C1 segment of cervical spinal cord (tissue), 14 donors: ENCODE measurements around the gene OPRL1.

Experiments used
- DNase-seq, 14 donors: peaks; one replicate each; lab custom pipeline; 2025; lab: John Stamatoyannopoulos, UW

Gene OPRL1

GRCh38 chr20:64140061-64140931 lies 60.4 kb downstream of the OPRL1 start:
- no peak for DNase-seq

- no peak for DNase-seq
These were observed 61.1 kb downstream of the OPRL1 start for GRCh38 chr20:64140956-64141355.

DNA sequence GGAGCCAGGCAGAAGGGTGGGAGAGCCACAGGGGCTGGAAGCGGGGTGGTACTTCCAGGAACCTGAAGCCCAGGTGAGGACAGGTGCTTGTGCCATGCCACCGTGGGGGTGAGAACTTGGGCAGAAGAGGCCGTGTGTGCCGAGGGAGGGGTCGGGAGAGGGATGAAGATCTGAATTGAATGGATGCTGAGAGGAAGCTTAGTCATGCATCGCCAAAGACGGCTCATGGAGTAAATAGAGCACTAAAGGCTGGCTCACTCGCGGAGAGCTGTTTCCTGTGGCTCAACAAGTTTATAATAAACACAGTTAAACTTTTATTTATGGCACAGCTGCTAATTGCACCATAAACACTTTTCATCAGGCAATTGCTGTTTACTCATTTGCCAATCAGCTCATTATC lies 62.7 kb downstream of the OPRL1 start:
- DNase-seq = no peak

DNA sequence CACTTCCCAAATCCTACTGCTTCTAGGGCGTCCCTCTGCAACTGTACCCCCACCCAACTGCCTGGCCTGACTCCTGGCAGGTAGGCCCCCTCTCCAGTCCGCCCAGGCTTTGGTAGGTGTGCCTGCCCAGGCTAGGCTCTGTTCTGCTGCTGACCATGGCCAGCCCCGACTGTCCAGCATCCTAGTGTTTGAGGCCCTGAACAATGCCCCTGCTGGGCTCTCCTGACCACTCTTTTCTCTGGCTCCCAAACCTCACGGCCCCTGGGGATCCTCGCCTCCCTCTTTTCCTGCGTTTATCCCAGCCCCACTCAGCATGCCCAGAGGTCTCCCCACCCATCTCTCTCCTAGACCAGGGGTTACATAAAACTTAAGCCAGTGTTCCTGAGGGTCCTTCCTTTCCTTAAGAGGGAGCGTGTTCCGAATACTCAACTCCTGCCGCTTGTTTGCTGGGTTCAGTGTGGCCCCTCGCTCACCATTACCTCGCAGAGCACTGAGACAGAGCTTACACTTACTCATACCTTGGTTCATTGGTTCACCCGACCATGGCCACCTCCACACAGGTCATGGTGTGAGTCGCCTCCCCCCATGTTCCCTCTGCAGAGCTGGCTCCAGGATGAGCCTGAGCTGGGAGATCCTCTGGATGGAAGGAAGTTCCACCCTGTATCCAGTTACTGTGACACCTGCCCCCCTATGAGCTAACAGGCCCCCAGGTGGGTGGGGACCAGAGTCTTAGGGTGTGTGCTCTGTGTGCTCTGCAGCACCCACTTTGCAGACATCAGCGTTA lies 63.3 kb downstream of the OPRL1 start:
- DNase-seq = no peak

- no peak for DNase-seq
These were observed 64.4 kb downstream of the OPRL1 start for GRCh38 chr20:64144144-64144912.

DNA sequence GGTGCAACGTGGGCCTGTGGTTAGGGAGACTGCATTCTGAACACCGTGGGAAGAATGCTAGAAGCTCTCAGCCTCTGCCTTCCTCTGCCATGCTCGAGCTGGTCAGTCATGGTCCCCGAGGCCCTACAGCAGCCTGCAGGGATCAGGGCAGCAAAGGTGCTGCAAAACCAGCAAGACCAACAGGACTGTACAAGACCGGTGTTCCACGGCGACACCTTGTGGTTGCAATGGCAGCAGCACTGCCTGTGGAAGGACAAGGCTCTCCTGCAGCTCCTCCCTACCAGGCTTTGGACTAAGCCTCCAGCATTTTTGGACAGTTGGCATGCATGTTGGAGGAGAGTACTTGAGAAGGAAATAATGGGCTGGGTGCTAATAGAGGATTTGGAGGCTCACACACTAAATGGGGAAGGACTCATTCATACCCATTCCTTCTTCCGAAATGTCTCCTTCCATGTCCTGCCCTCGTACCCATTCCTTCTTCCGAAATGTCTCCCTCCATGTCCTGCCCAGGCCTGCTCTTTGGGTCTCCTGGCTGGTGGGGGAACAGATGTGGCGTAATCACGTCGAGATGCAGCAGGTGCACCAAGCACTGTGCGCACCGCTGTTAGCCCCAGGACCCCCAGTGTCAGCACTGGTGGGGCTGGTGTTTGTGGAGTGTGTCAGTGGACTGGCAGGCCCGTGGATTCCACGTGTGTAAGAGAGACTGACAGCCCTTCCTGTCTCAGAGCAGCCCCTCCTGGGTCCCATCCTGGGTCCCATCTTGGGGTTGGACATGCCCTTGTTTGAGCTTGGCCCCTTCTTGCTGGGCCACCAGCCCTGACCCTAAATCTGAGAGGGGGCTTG lies 65.8 kb downstream of the OPRL1 start:
- DNase-seq = no peak

- DNase-seq = no peak
These were observed 66.5 kb downstream of the OPRL1 start for GRCh38 chr20:64146301-64146935.

DNA sequence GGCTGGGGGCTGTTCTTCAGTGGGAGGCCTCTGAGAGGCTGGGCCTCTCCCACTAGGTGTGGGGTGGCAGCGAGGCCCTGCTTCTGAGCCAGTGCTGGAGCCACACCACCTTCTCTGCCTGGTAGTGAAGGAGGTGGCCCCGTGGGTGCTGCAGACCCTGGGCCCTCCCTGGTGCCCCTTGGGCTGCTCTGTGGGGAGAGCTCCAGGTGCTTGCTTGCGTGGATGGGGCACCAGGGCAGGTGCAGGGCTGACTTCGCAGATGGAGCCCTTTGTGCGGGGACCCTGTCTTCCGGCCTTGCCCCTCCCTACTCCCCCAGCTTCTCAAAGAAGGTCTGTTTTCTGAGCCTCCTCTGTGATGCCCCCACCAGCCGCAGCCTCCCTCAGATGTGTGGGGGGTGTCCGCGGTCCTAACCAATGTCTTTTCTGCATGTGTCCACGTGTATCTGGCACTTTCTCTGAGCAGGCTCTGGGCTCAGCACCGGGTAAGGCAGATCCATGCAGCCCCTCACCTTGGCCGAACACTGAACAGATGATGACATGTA lies 67.1 kb downstream of the OPRL1 start:
- DNase-seq = no peak

GRCh38 chr20:64148581-64148980 lies 68.7 kb downstream of the OPRL1 start:
- no peak for DNase-seq

GRCh38 chr20:64149141-64149540 lies 69.3 kb downstream of the OPRL1 start:
- no peak for DNase-seq

GRCh38 chr20:64149809-64150560 lies 70.1 kb downstream of the OPRL1 start:
- DNase-seq = no peak
